GM21717 (cell line): Measurements from ENCODE around the gene KLF8.
A peak's percentile ranks its signal among the peaks of the same experiment; 100 is the strongest.
"Not testable (repeated sequence)": the region's sequence is repeated elsewhere in the genome, so short reads cannot be mapped to it uniquely, and the experiment has no call there.

ENCODE experiments used
- ATAC-seq: cut with Tn5 transposase; IDR thresholded peaks from one replicate; pipeline ENCODE4 v1.9.1; 2021; ENCODE audit warnings: mild to moderate bottlenecking, moderate library complexity; ENCODE audit not compliant: unreplicated experiment

KLF8 gene

GRCh38 chrX:56232221-56233082, at the start of gene KLF8:
KLF8 (plus strand) TSS chrX:56232356; CDS start chrX:56233335, 979 bp downstream.
- ATAC-seq: peak; percentile 74

- ATAC-seq: not testable (repeated sequence)
Measured at GRCh38 chrX:56206945-56207344, 25.2 kb upstream of the KLF8 start.

GRCh38 chrX:56211701-56212100, 20.5 kb upstream of the KLF8 start:
- no peak for ATAC-seq

- no peak for ATAC-seq
Measured at GRCh38 chrX:56216332-56216731, 15.8 kb upstream of the KLF8 start.

GRCh38 chrX:56219700-56220099, 12.5 kb upstream of the KLF8 start:
- no peak for ATAC-seq

- ATAC-seq: no peak
Measured at GRCh38 chrX:56221101-56221500, 11.1 kb upstream of the KLF8 start.

GRCh38 chrX:56222473-56223000, 9.6 kb upstream of the KLF8 start:
- ATAC-seq: no peak

- ATAC-seq: no peak
Measured at GRCh38 chrX:56226980-56227379, 5.2 kb upstream of the KLF8 start.

GRCh38 chrX:56228914-56229313, 3.2 kb upstream of the KLF8 start:
- ATAC-seq: no peak

GRCh38 chrX:56231537-56232090, 542 bp upstream of the KLF8 start:
- ATAC-seq: no peak

GRCh38 chrX:56233100-56233499, 944 bp downstream of the KLF8 start:
- no peak for ATAC-seq

- ATAC-seq: peak; percentile 84
Measured at GRCh38 chrX:56233682-56234081, 1.5 kb downstream of the KLF8 start.

GRCh38 chrX:56248492-56248891, 16.3 kb downstream of the KLF8 start:
- peak; percentile 92 for ATAC-seq

GRCh38 chrX:56253832-56254703, 21.9 kb downstream of the KLF8 start:
- ATAC-seq: no peak

- peak; percentile 93 for ATAC-seq
Measured at GRCh38 chrX:56268888-56269287, 36.7 kb downstream of the KLF8 start.

GRCh38 chrX:56278692-56279091, 46.5 kb downstream of the KLF8 start:
- ATAC-seq: no peak

- no peak for ATAC-seq
Measured at GRCh38 chrX:56279863-56280262, 47.7 kb downstream of the KLF8 start.

GRCh38 chrX:56281789-56282188, 49.6 kb downstream of the KLF8 start:
- ATAC-seq: no peak

- ATAC-seq: no peak
Measured at GRCh38 chrX:56284269-56284668, 52.1 kb downstream of the KLF8 start.

- ATAC-seq: no peak
Measured at GRCh38 chrX:56288608-56289007, 56.5 kb downstream of the KLF8 start.

- no peak for ATAC-seq
Measured at GRCh38 chrX:56289449-56289848, 57.3 kb downstream of the KLF8 start.
